ENCODE data around the gene UIMC1. TPM values are rescaled to one million over a fixed set of nuclear protein-coding genes. Genes with fewer than 3 reads are reported as not detected.

Gene UIMC1
- polyA plus RNA-seq, 1 of the 3 experiments (the other 2 are of a cell fraction), result 19.9 TPM

GRCh38 chr5:176952531-176953193 is 53.9 kb downstream of the UIMC1 start:
- Histone ChIP-seq H3K9me3 (no peaks in the 10 kb centered on the region), H3F3A (replicated peaks; ENCODE audit: insufficient read depth) (no peaks in the 10 kb centered on the region), H3K4me2 (no peak overlapping the region), H3K4me3 (ENCODE audit: low read depth in 2 of 2, low read length in 1 of 2) (no peak overlapping the region), H3K9me2 (no peaks in the 10 kb centered on the region), H3K27me3 (ENCODE audit: insufficient read depth) (no peaks in the 10 kb centered on the region), H3K79me2 (ENCODE audit: insufficient read depth) (peaks cover 17% of the 10 kb centered on the region), H3K27ac (ENCODE audit: low read depth in 2 of 2, low read length in 1 of 2) (no peak overlapping the region), H3K9ac (no peak overlapping the region), H4K20me1 (ENCODE audit: insufficient read depth) (peaks cover 12% of the 10 kb centered on the region; the same call in 1 of the 2 replicates), H2AFZ (ENCODE audit: low read depth) (no peak overlapping the region), H3K36me3 (replicated peaks in 1 of 2; ENCODE audit: control insufficient read depth in 1 of 2, insufficient read depth in 2 of 2, low read length in 1 of 2) (peaks cover 61 to 69% of the 10 kb centered on the region in 2 experiments), H3K4me1 (ENCODE audit: control insufficient read depth in 1 of 2, insufficient read depth in 2 of 2, low read depth in 1 of 2, low read length in 1 of 2) (peaks cover 7 to 10% of the 10 kb centered on the region in 2 experiments; a peak in 3 of 4 replicates)
- ChIA-PET CTCF (interaction anchor here (0.7 to 2.9 kb wide), 4 partner anchors 51 to 295 kb away, joined by 3 to 17 read pairs (median 6); no protein-coding TSS in a partner anchor), POLR2A (no interaction called here)
- TF ChIP-seq GATA2 (CRISPR knock-in tag; IDR thresholded peaks at IDR 0.05), result no peak
- no peak for TF ChIP-seq TEAD4 (IDR thresholded peaks at IDR 0.05; ENCODE audit: borderline replicate concordance, insufficient read depth)
- TF ChIP-seq SMC3 (IDR thresholded peaks at IDR 0.05; ENCODE audit: low read depth, low read length), result no peak
- TF ChIP-seq RCOR1 (IDR thresholded peaks at IDR 0.05; ENCODE audit: low read length), result no peak
- TF ChIP-seq, protein P1, sequence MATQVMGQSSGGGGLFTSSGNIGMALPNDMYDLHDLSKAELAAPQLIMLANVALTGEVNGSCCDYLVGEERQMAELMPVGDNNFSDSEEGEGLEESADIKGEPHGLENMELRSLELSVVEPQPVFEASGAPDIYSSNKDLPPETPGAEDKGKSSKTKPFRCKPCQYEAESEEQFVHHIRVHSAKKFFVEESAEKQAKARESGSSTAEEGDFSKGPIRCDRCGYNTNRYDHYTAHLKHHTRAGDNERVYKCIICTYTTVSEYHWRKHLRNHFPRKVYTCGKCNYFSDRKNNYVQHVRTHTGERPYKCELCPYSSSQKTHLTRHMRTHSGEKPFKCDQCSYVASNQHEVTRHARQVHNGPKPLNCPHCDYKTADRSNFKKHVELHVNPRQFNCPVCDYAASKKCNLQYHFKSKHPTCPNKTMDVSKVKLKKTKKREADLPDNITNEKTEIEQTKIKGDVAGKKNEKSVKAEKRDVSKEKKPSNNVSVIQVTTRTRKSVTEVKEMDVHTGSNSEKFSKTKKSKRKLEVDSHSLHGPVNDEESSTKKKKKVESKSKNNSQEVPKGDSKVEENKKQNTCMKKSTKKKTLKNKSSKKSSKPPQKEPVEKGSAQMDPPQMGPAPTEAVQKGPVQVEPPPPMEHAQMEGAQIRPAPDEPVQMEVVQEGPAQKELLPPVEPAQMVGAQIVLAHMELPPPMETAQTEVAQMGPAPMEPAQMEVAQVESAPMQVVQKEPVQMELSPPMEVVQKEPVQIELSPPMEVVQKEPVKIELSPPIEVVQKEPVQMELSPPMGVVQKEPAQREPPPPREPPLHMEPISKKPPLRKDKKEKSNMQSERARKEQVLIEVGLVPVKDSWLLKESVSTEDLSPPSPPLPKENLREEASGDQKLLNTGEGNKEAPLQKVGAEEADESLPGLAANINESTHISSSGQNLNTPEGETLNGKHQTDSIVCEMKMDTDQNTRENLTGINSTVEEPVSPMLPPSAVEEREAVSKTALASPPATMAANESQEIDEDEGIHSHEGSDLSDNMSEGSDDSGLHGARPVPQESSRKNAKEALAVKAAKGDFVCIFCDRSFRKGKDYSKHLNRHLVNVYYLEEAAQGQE (IDR thresholded peaks at IDR 0.05; ENCODE audit: low read depth, low read length), result no peak
- WGBS (ENCODE audit: low lambda C conversion rate), result 96% methylated on average over 7 of the region's 7 CpGs
- no peak for DNase-seq

DNA sequence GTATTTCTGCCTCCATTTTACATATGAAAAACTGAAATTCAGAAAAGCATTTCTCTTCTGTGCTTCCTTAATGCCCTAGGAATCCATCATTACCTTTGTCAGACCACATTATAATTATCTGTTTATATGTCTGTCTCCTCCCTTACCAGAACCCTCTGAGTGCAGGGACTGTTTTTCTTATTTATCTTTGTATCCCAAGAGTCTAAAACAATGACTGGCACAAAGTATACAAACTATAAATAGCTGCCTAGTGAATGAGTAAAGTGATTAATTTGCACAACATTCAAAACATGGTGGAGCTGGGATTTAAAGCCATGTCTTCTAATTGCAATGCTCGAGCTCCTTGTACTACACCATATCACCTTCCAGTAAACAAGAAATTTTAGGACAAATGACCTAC is 58.1 kb downstream of the UIMC1 start:
- no peaks in the 10 kb centered on the region for H3K4me1 ChIP-seq (ENCODE audit: control insufficient read depth in 1 of 2, insufficient read depth in 2 of 2, low read depth in 1 of 2, low read length in 1 of 2)
- H3K4me3 ChIP-seq (ENCODE audit: low read depth in 2 of 2, low read length in 1 of 2), result no peak overlapping the region
- ChIA-PET CTCF (no interaction called here), POLR2A (interaction anchor here (0.5 kb wide), 1 partner anchor 91 kb away, joined by 4 read pairs; no protein-coding TSS in a partner anchor)
- DNase-seq, result no peak
- no peak overlapping the region for H3K9ac ChIP-seq
- H3K4me2 ChIP-seq, result no peak overlapping the region
- H3K79me2 ChIP-seq (ENCODE audit: insufficient read depth), result peaks cover 4% of the 10 kb centered on the region
- H3K27ac ChIP-seq (ENCODE audit: low read depth in 2 of 2, low read length in 1 of 2), result no peak overlapping the region
- WGBS (ENCODE audit: low lambda C conversion rate), result 100% methylated on average over 1 of the region's 1 CpG
- H2AFZ ChIP-seq (ENCODE audit: low read depth), result no peak overlapping the region
- no peaks in the 10 kb centered on the region for H3K9me3 ChIP-seq
- no peaks in the 10 kb centered on the region for H3K27me3 ChIP-seq (ENCODE audit: insufficient read depth)
- no peaks in the 10 kb centered on the region for H3K9me2 ChIP-seq
- H3F3A ChIP-seq (replicated peaks; ENCODE audit: insufficient read depth), result peaks cover 4% of the 10 kb centered on the region
- TF ChIP-seq MEF2A (IDR thresholded peaks at IDR 0.05; ENCODE audit: borderline replicate concordance, low read depth), result no peak
- TF ChIP-seq GABPA (IDR thresholded peaks at IDR 0.05; ENCODE audit: low read depth), result no peak
- TF ChIP-seq, protein P2, sequence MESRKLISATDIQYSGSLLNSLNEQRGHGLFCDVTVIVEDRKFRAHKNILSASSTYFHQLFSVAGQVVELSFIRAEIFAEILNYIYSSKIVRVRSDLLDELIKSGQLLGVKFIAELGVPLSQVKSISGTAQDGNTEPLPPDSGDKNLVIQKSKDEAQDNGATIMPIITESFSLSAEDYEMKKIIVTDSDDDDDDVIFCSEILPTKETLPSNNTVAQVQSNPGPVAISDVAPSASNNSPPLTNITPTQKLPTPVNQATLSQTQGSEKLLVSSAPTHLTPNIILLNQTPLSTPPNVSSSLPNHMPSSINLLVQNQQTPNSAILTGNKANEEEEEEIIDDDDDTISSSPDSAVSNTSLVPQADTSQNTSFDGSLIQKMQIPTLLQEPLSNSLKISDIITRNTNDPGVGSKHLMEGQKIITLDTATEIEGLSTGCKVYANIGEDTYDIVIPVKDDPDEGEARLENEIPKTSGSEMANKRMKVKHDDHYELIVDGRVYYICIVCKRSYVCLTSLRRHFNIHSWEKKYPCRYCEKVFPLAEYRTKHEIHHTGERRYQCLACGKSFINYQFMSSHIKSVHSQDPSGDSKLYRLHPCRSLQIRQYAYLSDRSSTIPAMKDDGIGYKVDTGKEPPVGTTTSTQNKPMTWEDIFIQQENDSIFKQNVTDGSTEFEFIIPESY (IDR thresholded peaks at IDR 0.05; ENCODE audit: borderline replicate concordance, low read depth), result no peak
- no peak for TF ChIP-seq SIN3A (IDR thresholded peaks at IDR 0.05; ENCODE audit: borderline replicate concordance, low read depth, low read length)
- no peak for TF ChIP-seq FOSL2 (IDR thresholded peaks at IDR 0.05; ENCODE audit: borderline replicate concordance, low read depth)
- TF ChIP-seq GATA2 (CRISPR knock-in tag; IDR thresholded peaks at IDR 0.05), result no peak
- TF ChIP-seq USF1 (IDR thresholded peaks at IDR 0.05; ENCODE audit: borderline replicate concordance, low read depth), result no peak
- no peak for TF ChIP-seq MXI1 (IDR thresholded peaks at IDR 0.05; ENCODE audit: low read depth, low read length)
- H3K36me3 ChIP-seq (replicated peaks in 1 of 2; ENCODE audit: control insufficient read depth in 1 of 2, insufficient read depth in 2 of 2, low read length in 1 of 2), result peaks cover 56 to 62% of the 10 kb centered on the region in 2 experiments
- H4K20me1 ChIP-seq (ENCODE audit: insufficient read depth), result no peaks in the 10 kb centered on the region
